Pulmonary artery endothelial cell (primary cell): ENCODE measurements around the gene SMG6. TPM values are rescaled to one million over a fixed set of nuclear protein-coding genes. Genes with fewer than 3 reads are reported as not detected.

Experiments used
- DNase-seq: peaks from one replicate; pipeline ENCODE4 v3.0.0-alpha.2; 2011; ENCODE audit warnings: low read depth, low spot score
- total RNA-seq: library from RNA; depleted of rRNA; stranded (reverse); fragments of >200 nt; gene quantifications from 2 replicates; pipeline ENCODE4 v1.2.3, GENCODE V29; 2014

SMG6 gene
- total RNA-seq, 1 donor from 2014 or later: 24.9 TPM

GRCh38 chr17:2051061-2051932 lies 252.3 kb downstream of the SMG6 start:
- no peak for DNase-seq

DNA sequence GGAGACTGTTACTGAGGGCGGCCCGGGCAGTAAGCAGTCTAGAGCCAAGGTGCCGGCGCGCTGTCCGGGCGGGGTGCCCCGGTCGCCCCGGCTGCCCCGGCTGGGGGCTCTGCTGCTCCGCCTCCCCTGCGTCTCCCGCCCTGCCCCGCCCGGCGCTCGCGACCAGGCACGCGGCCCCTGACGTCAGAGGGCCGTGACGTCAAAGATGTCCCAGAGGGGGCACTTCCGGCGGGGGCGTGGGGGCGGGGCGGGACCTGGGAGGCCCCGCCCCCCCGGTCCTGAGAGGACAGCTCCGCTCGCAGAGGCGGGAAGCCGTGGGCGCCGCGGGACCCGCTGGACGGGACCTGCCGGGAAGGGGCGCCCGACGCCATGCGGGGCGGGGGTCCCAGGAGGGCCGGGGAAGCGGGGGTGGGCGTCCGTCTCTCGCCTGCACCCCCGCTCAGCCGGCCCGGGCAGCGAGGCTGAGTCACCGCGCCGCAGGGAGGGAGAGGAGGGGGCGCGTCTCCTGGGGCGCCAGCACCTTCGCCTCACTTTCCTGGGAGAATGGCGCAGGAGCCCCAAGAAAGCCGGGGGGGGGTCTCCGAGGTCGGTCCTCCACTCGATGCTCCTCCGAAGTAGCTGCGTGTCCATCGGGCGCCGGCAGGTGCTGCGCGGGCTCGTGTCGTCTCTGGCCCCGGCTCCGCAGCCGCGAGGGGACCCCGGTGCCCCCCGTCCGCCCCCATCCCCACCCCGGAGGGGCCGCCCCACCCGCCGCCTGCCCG lies 253.1 kb downstream of the SMG6 start:
- DNase-seq: no peak

- no peak for DNase-seq
Observed at GRCh38 chr17:2049333-2050299, 254.0 kb downstream of the SMG6 start.

DNA sequence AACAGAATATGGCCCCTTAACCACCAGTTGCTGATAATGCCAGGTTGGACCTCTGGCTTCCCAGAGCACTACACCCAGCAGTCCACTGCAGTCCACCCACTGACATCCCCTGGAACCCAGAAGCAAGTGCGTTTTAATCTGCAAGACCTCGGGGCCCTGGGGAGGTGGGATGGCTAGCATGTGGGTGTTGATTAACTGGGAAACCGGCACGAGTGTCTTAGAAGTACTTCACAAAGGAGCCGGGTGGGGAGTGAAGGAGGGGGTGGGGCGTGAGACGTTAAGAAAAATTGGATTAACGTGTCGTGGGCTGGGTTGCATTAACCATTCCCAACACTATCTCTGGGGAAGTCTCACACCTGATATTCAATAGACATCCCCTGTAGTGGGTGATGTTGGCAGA lies 254.8 kb downstream of the SMG6 start:
- DNase-seq: no peak

- DNase-seq: no peak
Observed at GRCh38 chr17:2047590-2047989, 256.0 kb downstream of the SMG6 start.

DNA sequence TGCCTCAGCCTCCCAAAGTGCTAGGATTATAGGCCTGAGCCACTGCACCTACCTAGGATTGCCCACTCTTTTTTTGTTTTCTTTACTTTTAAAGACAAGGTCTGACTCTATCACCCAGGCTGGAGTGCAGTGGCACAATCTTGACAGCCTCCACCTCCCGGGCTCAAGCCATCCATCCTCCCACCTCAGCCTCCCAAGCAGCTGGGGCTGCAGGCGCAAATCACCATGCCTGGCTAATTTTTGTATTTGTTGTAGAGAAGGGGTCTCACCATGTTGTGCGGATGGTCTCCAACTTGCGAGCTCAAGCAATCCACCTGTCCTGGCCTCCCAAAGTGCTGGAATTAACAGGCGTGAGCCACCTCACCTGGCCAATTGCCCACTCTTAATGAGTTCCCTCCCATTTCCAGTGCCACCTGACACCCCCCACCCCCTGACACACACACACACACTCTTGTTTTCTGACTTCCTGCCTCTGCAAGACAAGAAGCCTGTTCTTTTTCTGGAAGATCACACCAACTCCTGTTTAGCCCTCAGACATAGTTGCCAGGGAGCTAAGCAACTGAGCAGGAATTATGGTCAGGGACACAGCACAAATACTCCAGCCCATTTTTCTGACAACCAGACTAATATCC lies 259.2 kb downstream of the SMG6 start:
- no peak for DNase-seq

GRCh38 chr17:2043785-2044184 lies 259.8 kb downstream of the SMG6 start:
- no peak for DNase-seq

DNA sequence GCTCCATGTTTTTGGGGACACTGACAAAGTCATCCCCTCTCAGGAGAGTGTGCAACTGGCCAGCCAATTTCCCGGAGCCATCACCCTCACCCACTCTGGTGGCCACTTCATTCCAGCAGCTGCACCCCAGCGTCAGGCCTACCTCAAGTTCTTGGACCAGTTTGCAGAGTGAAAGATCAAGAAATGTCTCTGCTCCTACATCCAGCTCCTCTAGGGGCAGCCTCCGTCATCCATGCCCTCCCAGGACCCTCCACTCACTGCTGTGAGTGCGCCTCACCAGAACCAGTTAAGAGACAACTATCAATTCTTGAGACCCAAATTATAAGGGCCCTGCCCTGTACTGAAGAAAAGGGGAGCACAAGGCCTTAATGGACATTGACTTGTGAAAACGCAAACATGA lies 260.7 kb downstream of the SMG6 start:
- DNase-seq: no peak

GRCh38 chr17:2042390-2042847 lies 261.2 kb downstream of the SMG6 start:
- no peak for DNase-seq

- peak; percentile 69 for DNase-seq
Observed at GRCh38 chr17:2041561-2042389, 261.8 kb downstream of the SMG6 start, which contains the start of gene OVCA2. OVCA2 (plus strand) TSS chr17:2042022; CDS start chr17:2042048, 26 bp downstream.

DNA sequence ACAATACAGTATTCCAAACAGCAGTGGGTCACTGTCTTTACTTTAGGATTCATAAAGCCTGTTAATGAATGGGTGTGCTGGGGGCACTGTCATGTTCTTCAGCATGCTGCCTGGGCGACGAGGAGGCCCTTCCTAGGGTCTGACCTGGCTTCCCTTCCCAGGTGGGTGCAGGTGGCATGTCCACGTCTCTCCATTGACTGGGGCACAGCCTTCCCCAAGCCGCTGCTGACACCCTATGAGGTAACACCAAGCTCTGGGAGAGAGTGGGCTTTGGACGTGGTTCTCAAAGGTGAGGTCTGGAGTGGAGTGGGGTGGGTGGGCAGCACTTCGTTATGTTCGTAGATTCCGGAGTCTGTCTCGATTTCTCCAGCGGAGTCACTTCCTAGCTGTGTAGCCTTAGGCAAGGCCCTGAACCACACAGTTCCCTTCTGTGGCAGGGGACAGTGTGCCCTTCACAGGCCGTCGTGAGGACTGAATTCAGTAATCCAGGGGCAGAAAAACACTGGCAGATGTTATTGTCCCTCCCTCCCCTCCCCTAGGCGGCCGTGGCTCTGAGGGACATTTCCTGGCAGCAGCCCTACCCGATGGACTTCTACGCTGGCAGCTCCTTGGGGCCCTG lies 262.5 kb downstream of the SMG6 start:
- no peak for DNase-seq

GRCh38 chr17:2040219-2040827 lies 263.3 kb downstream of the SMG6 start:
- DNase-seq: no peak

- DNase-seq: no peak
Observed at GRCh38 chr17:2037155-2037554, 266.4 kb downstream of the SMG6 start.

GRCh38 chr17:2035541-2036488 lies 267.8 kb downstream of the SMG6 start:
- DNase-seq: no peak

DNA sequence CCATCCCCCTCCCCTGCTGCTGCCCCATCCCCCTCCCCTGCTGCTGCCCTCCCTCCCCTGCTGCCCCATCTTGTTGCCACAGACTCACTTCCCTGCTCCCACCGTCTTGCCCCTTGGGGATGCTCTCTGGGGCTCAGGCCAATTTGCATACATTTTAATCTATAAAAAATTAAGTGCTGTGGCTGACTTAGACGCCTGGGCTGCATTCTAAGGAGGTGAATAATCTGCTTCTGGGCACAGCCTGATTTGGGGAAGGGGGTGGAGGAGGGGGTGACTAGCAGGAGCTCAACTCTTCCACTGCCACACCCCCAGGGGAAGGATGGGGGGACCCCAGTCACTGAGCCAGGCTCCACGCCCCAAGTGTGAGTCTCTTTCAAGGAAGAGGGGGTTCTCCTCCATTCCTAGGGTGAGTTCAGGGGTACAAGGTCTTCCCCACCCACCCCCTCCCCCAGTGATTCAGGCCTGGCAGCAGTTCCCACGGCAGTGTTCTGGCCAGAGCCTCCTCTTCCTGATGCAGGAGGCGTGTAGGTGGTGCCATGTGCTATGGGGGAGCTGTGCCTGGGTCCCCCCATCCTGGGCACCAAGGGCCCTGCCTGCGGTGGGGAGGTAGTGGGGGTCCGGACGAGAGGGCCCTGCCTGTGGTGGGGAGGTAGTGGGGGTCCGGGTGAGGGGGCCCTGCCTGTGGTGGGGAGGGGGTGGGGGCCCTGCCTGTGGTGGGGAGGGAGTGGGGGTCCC lies 268.6 kb downstream of the SMG6 start:
- no peak for DNase-seq

- DNase-seq: no peak
Observed at GRCh38 chr17:2034157-2034556, 269.4 kb downstream of the SMG6 start.

GRCh38 chr17:2033153-2033552 lies 270.4 kb downstream of the SMG6 start:
- no peak for DNase-seq
